Endometrium (tissue), 2 donors: ENCODE data around the gene MBD3.

Experiments
- FAIRE-seq: peaks from 2 replicates; lab custom pipeline; 2012; peaks lifted over from hg19 to GRCh38; lab: Jason Lieb, UNC
- donor health status: control.
- donor health status: control.

Gene MBD3

GRCh38 chr19:1598777-1599459 is 6.3 kb upstream of the MBD3 start:
- FAIRE-seq: no peak

GRCh38 chr19:1593501-1593772 is 772 bp upstream of the MBD3 start:
- no peak for FAIRE-seq

- no peak for FAIRE-seq
Measured at GRCh38 chr19:1592024-1592754, 476 bp downstream of the MBD3 start.

GRCh38 chr19:1591421-1592023 is 1.1 kb downstream of the MBD3 start:
- FAIRE-seq: no peak

GRCh38 chr19:1590641-1591397 is 1.8 kb downstream of the MBD3 start:
- FAIRE-seq: no peak

GRCh38 chr19:1587872-1588271 is 4.8 kb downstream of the MBD3 start:
- FAIRE-seq: no peak

GRCh38 chr19:1585243-1585580 is 7.5 kb downstream of the MBD3 start:
- no peak for FAIRE-seq

GRCh38 chr19:1584500-1585242 is 8.0 kb downstream of the MBD3 start:
- no peak for FAIRE-seq

- FAIRE-seq: no peak
Measured at GRCh38 chr19:1582201-1582600, 10.5 kb downstream of the MBD3 start.

- FAIRE-seq: no peak
Measured at GRCh38 chr19:1580957-1581356, 11.7 kb downstream of the MBD3 start.

GRCh38 chr19:1580382-1580781 is 12.3 kb downstream of the MBD3 start:
- FAIRE-seq: no peak

GRCh38 chr19:1579222-1579621 is 13.4 kb downstream of the MBD3 start:
- no peak for FAIRE-seq

- FAIRE-seq: no peak
Measured at GRCh38 chr19:1577929-1578618, 14.6 kb downstream of the MBD3 start.

GRCh38 chr19:1577090-1577928 is 15.4 kb downstream of the MBD3 start:
- FAIRE-seq: no peak

- no peak for FAIRE-seq
Measured at GRCh38 chr19:1576242-1577089, 16.2 kb downstream of the MBD3 start.

GRCh38 chr19:1575323-1576241 is 17.1 kb downstream of the MBD3 start:
- no peak for FAIRE-seq

GRCh38 chr19:1574354-1575136 is 18.1 kb downstream of the MBD3 start:
- FAIRE-seq: no peak

GRCh38 chr19:1572795-1573194 is 19.9 kb downstream of the MBD3 start:
- no peak for FAIRE-seq
